ENCODE data around the gene CWC22.

CWC22 gene

GRCh38 chr2:180015951-180016709, 9.0 kb upstream of the CWC22 start:
- H3K9ac ChIP-seq (ENCODE audit: low read length): no peak overlapping the region
- no peaks in the 10 kb centered on the region for H3K36me3 ChIP-seq (ENCODE audit: low read length)
- no peaks in the 10 kb centered on the region for H4K20me1 ChIP-seq (ENCODE audit: low read depth, low read length)
- no peak for TF ChIP-seq EZH2phosphoT487 (conservative IDR thresholded peaks at IDR 0.05; ENCODE audit: low read length)
- TF ChIP-seq CTCF (IDR thresholded peaks at IDR 0.05; ENCODE audit: insufficient read depth, low read length, poor library complexity, severe bottlenecking): no peak
- no peaks in the 10 kb centered on the region for H3K9me3 ChIP-seq (ENCODE audit: insufficient read depth, low read length)
- H3K4me3 ChIP-seq (ENCODE audit: insufficient read depth, low read length, poor library complexity, severe bottlenecking): no peak overlapping the region
- H2AFZ ChIP-seq (ENCODE audit: low read depth, low read length, severe bottlenecking): no peak overlapping the region
- no peaks in the 10 kb centered on the region for H3K9me2 ChIP-seq (replicated peaks; ENCODE audit: insufficient read depth, low read length)
- no peaks in the 10 kb centered on the region for H3K27me3 ChIP-seq (ENCODE audit: low read length)
- no peaks in the 10 kb centered on the region for H3F3A ChIP-seq (ENCODE audit: insufficient read depth)
- no peak overlapping the region for H3K4me2 ChIP-seq (ENCODE audit: low read depth, low read length, poor library complexity, severe bottlenecking)
- no peaks in the 10 kb centered on the region for H3K79me2 ChIP-seq (ENCODE audit: insufficient read depth, low read length)
- H3K27ac ChIP-seq (ENCODE audit: low read depth, low read length): no peak overlapping the region

- Histone ChIP-seq H3K4me2 (ENCODE audit: low read depth, low read length, poor library complexity, severe bottlenecking) (no peak overlapping the region), H3K27ac (ENCODE audit: low read depth, low read length) (no peak overlapping the region), H3K27me3 (ENCODE audit: low read length) (no peaks in the 10 kb centered on the region), H3K9me3 (ENCODE audit: insufficient read depth, low read length) (no peaks in the 10 kb centered on the region), H3K36me3 (ENCODE audit: low read length) (no peaks in the 10 kb centered on the region), H3K4me3 (ENCODE audit: insufficient read depth, low read length, poor library complexity, severe bottlenecking) (no peak overlapping the region), H3F3A (ENCODE audit: insufficient read depth) (no peaks in the 10 kb centered on the region), H3K9me2 (replicated peaks; ENCODE audit: insufficient read depth, low read length) (no peaks in the 10 kb centered on the region), H4K20me1 (ENCODE audit: low read depth, low read length) (no peaks in the 10 kb centered on the region), H2AFZ (ENCODE audit: low read depth, low read length, severe bottlenecking) (no peak overlapping the region), H3K9ac (ENCODE audit: low read length) (no peak overlapping the region), H3K79me2 (ENCODE audit: insufficient read depth, low read length) (no peaks in the 10 kb centered on the region)
- TF ChIP-seq CTCF (IDR thresholded peaks at IDR 0.05; ENCODE audit: insufficient read depth, low read length, poor library complexity, severe bottlenecking) (no peak), EZH2phosphoT487 (conservative IDR thresholded peaks at IDR 0.05; ENCODE audit: low read length) (no peak)
These were observed 5.4 kb upstream of the CWC22 start for GRCh38 chr2:180012523-180012922.

GRCh38 chr2:180010701-180011100, 3.6 kb upstream of the CWC22 start:
- Histone ChIP-seq H3K36me3 (ENCODE audit: low read length) (no peaks in the 10 kb centered on the region), H3F3A (ENCODE audit: insufficient read depth) (no peaks in the 10 kb centered on the region), H2AFZ (ENCODE audit: low read depth, low read length, severe bottlenecking) (no peak overlapping the region), H3K4me2 (ENCODE audit: low read depth, low read length, poor library complexity, severe bottlenecking) (no peak overlapping the region), H3K4me3 (ENCODE audit: insufficient read depth, low read length, poor library complexity, severe bottlenecking) (no peak overlapping the region), H3K27me3 (ENCODE audit: low read length) (no peaks in the 10 kb centered on the region), H3K27ac (ENCODE audit: low read depth, low read length) (no peak overlapping the region), H3K9ac (ENCODE audit: low read length) (no peak overlapping the region), H3K9me2 (replicated peaks; ENCODE audit: insufficient read depth, low read length) (no peaks in the 10 kb centered on the region), H3K79me2 (ENCODE audit: insufficient read depth, low read length) (peaks cover 11% of the 10 kb centered on the region), H3K9me3 (ENCODE audit: insufficient read depth, low read length) (no peaks in the 10 kb centered on the region), H4K20me1 (ENCODE audit: low read depth, low read length) (no peaks in the 10 kb centered on the region)
- TF ChIP-seq EZH2phosphoT487 (conservative IDR thresholded peaks at IDR 0.05; ENCODE audit: low read length): no peak
- TF ChIP-seq CTCF (IDR thresholded peaks at IDR 0.05; ENCODE audit: insufficient read depth, low read length, poor library complexity, severe bottlenecking): no peak
